ENCODE results near the gene ZBTB49.

The ZBTB49 gene

GRCh38 chr4:4338210-4339001, 48.4 kb downstream of the ZBTB49 start:
- no peak overlapping the region for H2AFZ ChIP-seq (ENCODE audit: low read length)
- H3K4me3 ChIP-seq (ENCODE audit: low read depth, low read length, poor library complexity, severe bottlenecking): no peak overlapping the region
- no peaks in the 10 kb centered on the region for H3F3A ChIP-seq (ENCODE audit: insufficient read depth, low read length)
- no peak overlapping the region for H3K4me2 ChIP-seq (ENCODE audit: low read length)
- H3K9ac ChIP-seq (ENCODE audit: low read length): no peak overlapping the region
- peak overlapping the region; percentile 32 for H3K27ac ChIP-seq (ENCODE audit: low read depth, low read length, poor library complexity, severe bottlenecking)
- H4K20me1 ChIP-seq (ENCODE audit: insufficient read depth, low read length): no peaks in the 10 kb centered on the region
- TF ChIP-seq EZH2 (IDR thresholded peaks at IDR 0.05; ENCODE audit: borderline replicate concordance, low read length) (no peak), CTCF (IDR thresholded peaks at IDR 0.05; ENCODE audit: low read length) (no peak)
- no peaks in the 10 kb centered on the region for H3K79me2 ChIP-seq (ENCODE audit: insufficient read depth, low read length)
- H3K36me3 ChIP-seq (ENCODE audit: insufficient read depth, low read length): no peaks in the 10 kb centered on the region
- no peaks in the 10 kb centered on the region for H3K9me2 ChIP-seq (ENCODE audit: low read depth, low read length)
- no peaks in the 10 kb centered on the region for H3K9me3 ChIP-seq (ENCODE audit: low read length)
- no peaks in the 10 kb centered on the region for H3K27me3 ChIP-seq (ENCODE audit: insufficient read depth, low read length)
- peaks cover 37% of the 10 kb centered on the region for H3K4me1 ChIP-seq (ENCODE audit: insufficient read depth, low read length, severe bottlenecking)

GRCh38 chr4:4339504-4340085, 49.5 kb downstream of the ZBTB49 start:
- no peaks in the 10 kb centered on the region for H3K79me2 ChIP-seq (ENCODE audit: insufficient read depth, low read length)
- H3K9me2 ChIP-seq (ENCODE audit: low read depth, low read length): no peaks in the 10 kb centered on the region
- no peaks in the 10 kb centered on the region for H3K36me3 ChIP-seq (ENCODE audit: insufficient read depth, low read length)
- no peaks in the 10 kb centered on the region for H3F3A ChIP-seq (ENCODE audit: insufficient read depth, low read length)
- no peaks in the 10 kb centered on the region for H4K20me1 ChIP-seq (ENCODE audit: insufficient read depth, low read length)
- no peaks in the 10 kb centered on the region for H3K27me3 ChIP-seq (ENCODE audit: insufficient read depth, low read length)
- H3K4me2 ChIP-seq (ENCODE audit: low read length): no peak overlapping the region
- no peaks in the 10 kb centered on the region for H3K9me3 ChIP-seq (ENCODE audit: low read length)
- no peak overlapping the region for H3K9ac ChIP-seq (ENCODE audit: low read length)
- no peak overlapping the region for H3K27ac ChIP-seq (ENCODE audit: low read depth, low read length, poor library complexity, severe bottlenecking)
- no peak overlapping the region for H2AFZ ChIP-seq (ENCODE audit: low read length)
- TF ChIP-seq CTCF (IDR thresholded peaks at IDR 0.05; ENCODE audit: low read length) (no peak), EZH2 (IDR thresholded peaks at IDR 0.05; ENCODE audit: borderline replicate concordance, low read length) (no peak)
- H3K4me1 ChIP-seq (ENCODE audit: insufficient read depth, low read length, severe bottlenecking): peaks cover 37% of the 10 kb centered on the region
- no peak overlapping the region for H3K4me3 ChIP-seq (ENCODE audit: low read depth, low read length, poor library complexity, severe bottlenecking)

- no peaks in the 10 kb centered on the region for H4K20me1 ChIP-seq (ENCODE audit: insufficient read depth, low read length)
- no peaks in the 10 kb centered on the region for H3K36me3 ChIP-seq (ENCODE audit: insufficient read depth, low read length)
- peak overlapping the region; percentile 100 for H3K27ac ChIP-seq (ENCODE audit: low read depth, low read length, poor library complexity, severe bottlenecking)
- H3K27me3 ChIP-seq (ENCODE audit: insufficient read depth, low read length): no peaks in the 10 kb centered on the region
- H3K79me2 ChIP-seq (ENCODE audit: insufficient read depth, low read length): no peaks in the 10 kb centered on the region
- H3K9ac ChIP-seq (ENCODE audit: low read length): peak overlapping the region; percentile 65
- TF ChIP-seq EZH2 (IDR thresholded peaks at IDR 0.05; ENCODE audit: borderline replicate concordance, low read length) (no peak), CTCF (IDR thresholded peaks at IDR 0.05; ENCODE audit: low read length) (no peak)
- peaks cover 55% of the 10 kb centered on the region for H3K4me1 ChIP-seq (ENCODE audit: insufficient read depth, low read length, severe bottlenecking)
- H3K9me3 ChIP-seq (ENCODE audit: low read length): no peaks in the 10 kb centered on the region
- H3K4me3 ChIP-seq (ENCODE audit: low read depth, low read length, poor library complexity, severe bottlenecking): peak overlapping the region; percentile 52
- H2AFZ ChIP-seq (ENCODE audit: low read length): no peak overlapping the region
- peak overlapping the region; percentile 60 for H3K4me2 ChIP-seq (ENCODE audit: low read length)
- no peaks in the 10 kb centered on the region for H3F3A ChIP-seq (ENCODE audit: insufficient read depth, low read length)
- H3K9me2 ChIP-seq (ENCODE audit: low read depth, low read length): no peaks in the 10 kb centered on the region
These were observed 52.0 kb downstream of the ZBTB49 start for GRCh38 chr4:4341861-4342650.
